Glomerular visceral epithelial cell (primary cell): Measurements from ENCODE around the gene ZNG1B.
"Not testable (repeated sequence)": the region's sequence is repeated elsewhere in the genome, so short reads cannot be mapped to it uniquely, and the experiment has no call there.

Experiments used
- DNase-seq: peaks from one replicate; pipeline ENCODE4 v3.0.0-alpha.2; 2016; ENCODE audit errors: extremely low spot score

ZNG1B gene

GRCh38 chr2:113503094-113504042, 65.9 kb downstream of the ZNG1B start:
- not testable (repeated sequence) for DNase-seq

- DNase-seq: not testable (repeated sequence)
These were observed 66.6 kb downstream of the ZNG1B start for GRCh38 chr2:113504081-113504480.

GRCh38 chr2:113507394-113508140, 70.1 kb downstream of the ZNG1B start:
- not testable (repeated sequence) for DNase-seq

- not testable (repeated sequence) for DNase-seq
These were observed 70.7 kb downstream of the ZNG1B start for GRCh38 chr2:113508187-113508586.

- not testable (repeated sequence) for DNase-seq
These were observed 73.4 kb downstream of the ZNG1B start for GRCh38 chr2:113510913-113511312.

GRCh38 chr2:113511859-113512258, 74.4 kb downstream of the ZNG1B start:
- DNase-seq: not testable (repeated sequence)

GRCh38 chr2:113515457-113515856, 78.0 kb downstream of the ZNG1B start:
- DNase-seq: not testable (repeated sequence)

GRCh38 chr2:113515995-113516394, 78.5 kb downstream of the ZNG1B start:
- DNase-seq: not testable (repeated sequence)

- not testable (repeated sequence) for DNase-seq
These were observed 79.5 kb downstream of the ZNG1B start for GRCh38 chr2:113517025-113517424.

- DNase-seq: not testable (repeated sequence)
These were observed 83.3 kb downstream of the ZNG1B start for GRCh38 chr2:113520837-113521236.

GRCh38 chr2:113521492-113521891, 84.0 kb downstream of the ZNG1B start:
- DNase-seq: not testable (repeated sequence)

- not testable (repeated sequence) for DNase-seq
These were observed 87.5 kb downstream of the ZNG1B start for GRCh38 chr2:113524986-113525385.

GRCh38 chr2:113527350-113528045, 90.0 kb downstream of the ZNG1B start:
- DNase-seq: not testable (repeated sequence)

- not testable (repeated sequence) for DNase-seq
These were observed 90.6 kb downstream of the ZNG1B start for GRCh38 chr2:113528126-113528525.

- DNase-seq: not testable (repeated sequence)
These were observed 91.4 kb downstream of the ZNG1B start for GRCh38 chr2:113528904-113529303.

- not testable (repeated sequence) for DNase-seq
These were observed 95.5 kb downstream of the ZNG1B start for GRCh38 chr2:113532991-113533390.

GRCh38 chr2:113536573-113536972, 99.1 kb downstream of the ZNG1B start:
- not testable (repeated sequence) for DNase-seq

- DNase-seq: not testable (repeated sequence)
These were observed 103.3 kb downstream of the ZNG1B start for GRCh38 chr2:113540834-113541203.

GRCh38 chr2:113541204-113541975, 103.9 kb downstream of the ZNG1B start:
- not testable (repeated sequence) for DNase-seq

GRCh38 chr2:113541976-113542485, 104.5 kb downstream of the ZNG1B start:
- DNase-seq: not testable (repeated sequence)

- not testable (repeated sequence) for DNase-seq
These were observed 105.0 kb downstream of the ZNG1B start for GRCh38 chr2:113542529-113542928.
